ENCODE measurements around the gene SGCE.
A peak's percentile ranks its signal among the peaks of the same experiment; 100 is the strongest.

Gene SGCE

GRCh38 chr7:94620703-94621118 lies 35.2 kb downstream of the SGCE start:
- H3K4me3 ChIP-seq (ENCODE audit: low read depth, low read length): no peak overlapping the region
- H3K9me3 ChIP-seq (ENCODE audit: control insufficient read depth, insufficient read depth, low read depth, low read length): no peaks in the 10 kb centered on the region
- no peak overlapping the region for H3K27ac ChIP-seq (ENCODE audit: extremely low read depth, low read depth, low read length)
- ChIA-PET POLR2A (interaction anchor here (0.7 kb wide), 1 partner anchor 15 kb away, joined by 3 read pairs; no protein-coding TSS in a partner anchor), CTCF (interaction anchor here (0.6 to 1.1 kb wide), 3 partner anchors 35 to 183 kb away, joined by 3 to 4 read pairs (median 3); partner anchors contain the start of gene SGCE)
- TF ChIP-seq ZBTB21 (tag by site-specific recombination; IDR thresholded peaks at IDR 0.05): no peak
- TF ChIP-seq ZNF660 (tag by site-specific recombination; IDR thresholded peaks at IDR 0.05): peak; percentile 59
- peak; percentile 23; the same call in 1 of the 2 replicates for TF ChIP-seq ZNF335 (tag by site-specific recombination; conservative IDR thresholded peaks at IDR 0.05)
- no peak for TF ChIP-seq ZNF623 (tag by site-specific recombination; IDR thresholded peaks at IDR 0.05)
- no peak for TF ChIP-seq ZNF785 (tag by site-specific recombination; IDR thresholded peaks at IDR 0.05)
- TF ChIP-seq ZNF24 (tag by site-specific recombination; IDR thresholded peaks at IDR 0.05): no peak
- TF ChIP-seq ZNF645 (tag by site-specific recombination; IDR thresholded peaks at IDR 0.05): no peak
- H3K4me1 ChIP-seq (ENCODE audit: control insufficient read depth, insufficient read depth, low read length): no peaks in the 10 kb centered on the region
- H3K36me3 ChIP-seq (ENCODE audit: control insufficient read depth in 2 of 2, insufficient read depth in 1 of 2, low read length in 2 of 2): peaks cover 0 to 23% of the 10 kb centered on the region in 2 experiments; a peak in 2 of 3 replicates

GRCh38 chr7:94618126-94618525 lies 37.8 kb downstream of the SGCE start:
- no peak overlapping the region for H3K4me3 ChIP-seq (ENCODE audit: low read depth, low read length)
- ChIA-PET POLR2A (no interaction called here), CTCF (interaction anchor here (0.6 kb wide), 1 partner anchor 1875 kb away, joined by 4 read pairs; no protein-coding TSS in a partner anchor)
- H3K36me3 ChIP-seq (ENCODE audit: control insufficient read depth in 2 of 2, insufficient read depth in 1 of 2, low read length in 2 of 2): peaks cover 0 to 27% of the 10 kb centered on the region in 2 experiments; a peak in 2 of 3 replicates
- H3K4me1 ChIP-seq (ENCODE audit: control insufficient read depth, insufficient read depth, low read length): no peaks in the 10 kb centered on the region
- H3K9me3 ChIP-seq (ENCODE audit: control insufficient read depth, insufficient read depth, low read depth, low read length): no peaks in the 10 kb centered on the region
- no peak overlapping the region for H3K27ac ChIP-seq (ENCODE audit: extremely low read depth, low read depth, low read length)
- TF ChIP-seq PRDM10 (tag by site-specific recombination; IDR thresholded peaks at IDR 0.05) (no peak), SP7 (tag by site-specific recombination; IDR thresholded peaks at IDR 0.05) (no peak), ATF2 (tag by site-specific recombination; IDR thresholded peaks at IDR 0.05; ENCODE audit: low read depth) (no peak), KLF8 (tag by site-specific recombination; IDR thresholded peaks at IDR 0.05) (no peak), PATZ1 (tag by site-specific recombination; IDR thresholded peaks at IDR 0.05) (no peak), FEZF1 (tag by site-specific recombination; IDR thresholded peaks at IDR 0.05) (no peak), ZNF449 (tag by site-specific recombination; IDR thresholded peaks at IDR 0.05) (no peak), PRDM2 (tag by site-specific recombination; IDR thresholded peaks at IDR 0.05; ENCODE audit: borderline replicate concordance) (no peak), ZNF114 (tag by site-specific recombination; IDR thresholded peaks at IDR 0.05) (no peak)

Measured in HEK293 (cell line).